GM23338 (cell line): ENCODE results near the gene SFRP2. TPM values are rescaled to one million over a fixed set of nuclear protein-coding genes. Genes with fewer than 3 reads are reported as not detected.

Experiments used
- ATAC-seq: fragments of 200-7000 bp; cut with Tn5 transposase; 3 replicates; pipeline ENCODE4 v1.9.1; 2020
- DNase-seq: peaks from one replicate; pipeline ENCODE4 v3.0.0-alpha.2; 2015; ENCODE audit warnings: low spot score
- H2AFZ ChIP-seq: fragments of 200-600 bp; sonication (generic); 2 replicates; pipeline ENCODE4 v1.8.0; 2016; ENCODE audit warnings: antibody characterized with exemption, mild to moderate bottlenecking, moderate library complexity
- H3F3A ChIP-seq: fragments of 200-600 bp; sonication (generic); replicated peaks from 2 replicates; pipeline ENCODE4 v1.8.0; 2017; ENCODE audit warnings: antibody characterized with exemption, mixed run types, low read depth
- H3K27ac ChIP-seq: fragments of 200-600 bp; sonication (generic); 2 replicates; pipeline ENCODE4 v1.6.1; 2016; ENCODE audit warnings: low read depth
- H3K27me3 ChIP-seq: fragments of 200-600 bp; sonication (generic); 2 replicates; pipeline ENCODE4 v1.8.0; 2016; ENCODE audit warnings: mild to moderate bottlenecking, mixed run types, moderate library complexity; ENCODE audit not compliant: insufficient read depth
- H3K36me3 ChIP-seq: fragments of 200-600 bp; sonication (generic); 2 replicates; pipeline ENCODE4 v1.8.0; 2016; ENCODE audit warnings: mild to moderate bottlenecking; ENCODE audit not compliant: insufficient read depth
- H3K4me1 ChIP-seq: fragments of 200-600 bp; sonication (generic); 2 replicates; pipeline ENCODE4 v1.8.0; 2016; ENCODE audit warnings: mild to moderate bottlenecking, moderate library complexity; ENCODE audit not compliant: insufficient read depth
- H3K4me2 ChIP-seq: fragments of 200-600 bp; sonication (generic); 2 replicates; pipeline ENCODE4 v1.7.1; 2017; ENCODE audit warnings: mixed run types
- H3K4me3 ChIP-seq: fragments of 200-600 bp; sonication (generic); 2 replicates; pipeline ENCODE4 v1.6.1; 2016; ENCODE audit warnings: mixed run types
- H3K79me2 ChIP-seq: fragments of 200-600 bp; sonication (generic); replicated peaks from 2 replicates; pipeline ENCODE4 v1.8.0; 2017; ENCODE audit warnings: mild to moderate bottlenecking; ENCODE audit not compliant: insufficient read depth
- H3K9me2 ChIP-seq: fragments of 200-600 bp; sonication (generic); 2 replicates; pipeline ENCODE4 v1.8.0; 2017; ENCODE audit not compliant: insufficient read depth
- H4K20me1 ChIP-seq: fragments of 200-600 bp; sonication (generic); replicated peaks from 2 replicates; pipeline ENCODE4 v1.8.0; 2017; ENCODE audit warnings: mild to moderate bottlenecking; ENCODE audit not compliant: insufficient read depth
- H3K27ac Mint-ChIP-seq: 2 replicates; pipeline ENCODE4 v1.8.0; 2020; ENCODE audit warnings: inconsistent platforms, mild to moderate bottlenecking, moderate library complexity, mixed read lengths
- H3K27me3 Mint-ChIP-seq: 3 replicates; pipeline ENCODE4 v1.8.0; 2022; ENCODE audit warnings: low read depth, mild to moderate bottlenecking, moderate library complexity, mixed read lengths, inconsistent platforms; ENCODE audit not compliant: insufficient read depth, poor library complexity
- H3K36me3 Mint-ChIP-seq: 3 replicates; pipeline ENCODE4 v1.8.0; 2021; ENCODE audit warnings: low read depth, mild to moderate bottlenecking, inconsistent platforms, moderate library complexity, mixed read lengths
- H3K4me1 Mint-ChIP-seq: 3 replicates; pipeline ENCODE4 v1.8.0; 2020; ENCODE audit warnings: mild to moderate bottlenecking, inconsistent platforms, mixed read lengths
- H3K4me3 Mint-ChIP-seq: 3 replicates; pipeline ENCODE4 v1.8.0; 2021; ENCODE audit warnings: moderate library complexity, mild to moderate bottlenecking, inconsistent platforms, mixed read lengths
- H3K9me3 Mint-ChIP-seq: 3 replicates; pipeline ENCODE4 v1.8.0; 2020; ENCODE audit warnings: moderate library complexity, mild to moderate bottlenecking, inconsistent platforms, mixed read lengths
- CREB1 ChIP-seq: fragments of 250-450 bp; sonication (Bioruptor Pico); IDR thresholded peaks from 2 replicates; pipeline ENCODE4 v1.5.0; 2020; ENCODE audit warnings: low read depth, mild to moderate bottlenecking, moderate library complexity
- CTCF ChIP-seq, 2 experiments: fragments of 200-600 bp in 1 of 2; sonication (generic) in 1 of 2; conservative IDR thresholded peaks; 2 replicates each; pipeline versions ENCODE4 v1.5.1 to v1.6.1; 2016 to 2017; ENCODE audit warnings: antibody characterized with exemption in 2 of 2, low read depth in 2 of 2, mild to moderate bottlenecking in 2 of 2, moderate library complexity in 1 of 2
- EZH2 ChIP-seq: fragments of 200-600 bp; sonication (generic); IDR thresholded peaks from one replicate; pipeline ENCODE4 v1.8.0; 2017; ENCODE audit warnings: antibody characterized with exemption, mild to moderate bottlenecking, low read depth; ENCODE audit not compliant: unreplicated experiment
- EZH2phosphoT487 ChIP-seq: fragments of 200-600 bp; sonication (generic); IDR thresholded peaks from one replicate; pipeline ENCODE4 v1.8.1; 2018; ENCODE audit warnings: antibody characterized with exemption; ENCODE audit not compliant: unreplicated experiment
- JUNB ChIP-seq: IDR thresholded peaks from one replicate; pipeline ENCODE4 v1.6.1; 2016; ENCODE audit warnings: antibody characterized with exemption; ENCODE audit not compliant: unreplicated experiment
- NANOG ChIP-seq: IDR thresholded peaks from 2 replicates; pipeline ENCODE4 v1.6.1; 2016; ENCODE audit warnings: antibody characterized with exemption, borderline replicate concordance
- POLR2AphosphoS5 ChIP-seq: IDR thresholded peaks from 2 replicates; pipeline ENCODE4 v1.6.1; 2016; ENCODE audit warnings: antibody characterized with exemption, low read depth
- REST ChIP-seq: IDR thresholded peaks from one replicate; pipeline ENCODE4 v1.6.1; 2018; ENCODE audit warnings: antibody characterized with exemption; ENCODE audit not compliant: unreplicated experiment
- STAT1 ChIP-seq: IDR thresholded peaks from one replicate; pipeline ENCODE4 v1.6.1; 2016; ENCODE audit warnings: antibody characterized with exemption; ENCODE audit not compliant: unreplicated experiment
- ZNF114 ChIP-seq: fragments of 250-450 bp; sonication (Bioruptor Pico); IDR thresholded peaks from 2 replicates; pipeline ENCODE4 v1.5.0; 2020; ENCODE audit warnings: mild to moderate bottlenecking, moderate library complexity
- ZNF331 ChIP-seq: fragments of 250-450 bp; sonication (Bioruptor Pico); IDR thresholded peaks from 2 replicates; pipeline ENCODE4 v1.5.0; 2020; ENCODE audit warnings: low read depth, mild to moderate bottlenecking, moderate library complexity
- polyA plus RNA-seq: library from polyadenylated mRNA; unstranded; fragments of >200 nt; fragmentation: Nextera tagmentation; extraction: Ambion mirVana; gene quantifications from 2 replicates; pipeline ENCODE4 v1.2.1, GENCODE V29; 2016
- total RNA-seq: library from RNA; depleted of rRNA; stranded (reverse); fragments of >200 nt; shearing (Covaris generic); gene quantifications from 2 replicates; pipeline ENCODE4 v1.2.3, GENCODE V29; 2014
- TF ChIP-seq, protein P1 (sequence below): IDR thresholded peaks from 2 replicates; pipeline ENCODE4 v1.6.1; 2016; ENCODE audit warnings: antibody characterized with exemption

SFRP2 gene
- total and polyA plus RNA-seq, 2 experiments from 2014 or later = 219 to 286 TPM

DNA sequence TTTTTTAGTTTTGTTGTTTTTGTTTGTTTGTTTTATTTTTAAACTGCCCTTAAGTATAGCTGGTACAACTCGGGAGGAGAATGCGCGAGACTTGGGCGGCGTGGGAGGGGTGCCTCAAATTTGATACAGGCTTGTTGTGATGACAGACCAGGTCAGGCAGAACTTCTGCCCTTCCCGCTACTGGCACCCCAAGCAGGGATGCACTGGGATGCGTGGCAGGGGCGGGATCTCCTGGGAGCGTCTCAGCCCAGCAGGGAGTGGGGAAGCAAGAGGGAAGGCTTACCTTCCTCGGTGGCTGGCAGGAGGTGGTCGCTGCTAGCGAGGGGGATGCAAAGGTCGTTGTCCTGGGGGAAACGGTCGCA lies 851 bp downstream of the SFRP2 start:
- Histone ChIP-seq H3K4me1 (peaks cover 32% of the 10 kb centered on the region), H3K4me2 (peak overlapping the region; percentile 90), H2AFZ (no peak overlapping the region), H3K27me3 (peaks cover 8% of the 10 kb centered on the region), H3F3A (peaks cover 16% of the 10 kb centered on the region; the same call in 1 of the 2 replicates), H3K9me2 (no peaks in the 10 kb centered on the region), H3K27ac (no peak overlapping the region), H3K79me2 (peaks cover 47% of the 10 kb centered on the region), H4K20me1 (peaks cover 33% of the 10 kb centered on the region), H3K36me3 (peaks cover 26% of the 10 kb centered on the region; the same call in 1 of the 2 replicates), H3K4me3 (peak overlapping the region; percentile 89)
- peaks cover 40% of the 10 kb centered on the region for H3K4me1 Mint-ChIP-seq
- ATAC-seq (no peak), DNase-seq (peak; percentile 37)
- H3K27ac Mint-ChIP-seq = peak overlapping the region; percentile 98
- H3K27me3 Mint-ChIP-seq = peaks cover 36% of the 10 kb centered on the region
- H3K4me3 Mint-ChIP-seq = peak overlapping the region; percentile 99
- H3K9me3 Mint-ChIP-seq = no peaks in the 10 kb centered on the region; the same call in 2 of the 3 replicates
- TF ChIP-seq NANOG (no peak), POLR2AphosphoS5 (0 out of 2 replicates have a peak, but pooled peaks have one; percentile 5), STAT1 (no peak), EZH2phosphoT487 (no peak)
- H3K36me3 Mint-ChIP-seq = peaks cover 55% of the 10 kb centered on the region

- H3K27me3 ChIP-seq = peaks cover 8% of the 10 kb centered on the region
- H3K36me3 Mint-ChIP-seq = peaks cover 59% of the 10 kb centered on the region
- peak overlapping the region; percentile 98 for H3K27ac Mint-ChIP-seq
- TF ChIP-seq ZNF331 (no peak), REST (no peak), NANOG (no peak), POLR2AphosphoS5 (no peak), EZH2phosphoT487 (no peak), EZH2 (no peak), CTCF (conservative IDR thresholded peaks at IDR 0.05; ENCODE audit: low read depth in 2 of 2) (no peak), ZNF114 (CRISPR knock-in tag) (no peak), STAT1 (no peak), CREB1 (CRISPR knock-in tag) (no peak), JUNB (no peak)
- TF ChIP-seq, protein P1, sequence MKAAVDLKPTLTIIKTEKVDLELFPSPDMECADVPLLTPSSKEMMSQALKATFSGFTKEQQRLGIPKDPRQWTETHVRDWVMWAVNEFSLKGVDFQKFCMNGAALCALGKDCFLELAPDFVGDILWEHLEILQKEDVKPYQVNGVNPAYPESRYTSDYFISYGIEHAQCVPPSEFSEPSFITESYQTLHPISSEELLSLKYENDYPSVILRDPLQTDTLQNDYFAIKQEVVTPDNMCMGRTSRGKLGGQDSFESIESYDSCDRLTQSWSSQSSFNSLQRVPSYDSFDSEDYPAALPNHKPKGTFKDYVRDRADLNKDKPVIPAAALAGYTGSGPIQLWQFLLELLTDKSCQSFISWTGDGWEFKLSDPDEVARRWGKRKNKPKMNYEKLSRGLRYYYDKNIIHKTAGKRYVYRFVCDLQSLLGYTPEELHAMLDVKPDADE = no peak
Observed at GRCh38 chr4:153787575-153787974, 1.3 kb downstream of the SFRP2 start.

More at GRCh38 chr4:153787575-153787974, 1.3 kb downstream of the SFRP2 start:
- Histone ChIP-seq H3K36me3 (peaks cover 30% of the 10 kb centered on the region; the same call in 1 of the 2 replicates), H3K27ac (no peak overlapping the region), H3K4me2 (peak overlapping the region; percentile 90), H3F3A (peaks cover 16% of the 10 kb centered on the region; the same call in 1 of the 2 replicates), H3K4me1 (peaks cover 35% of the 10 kb centered on the region), H3K9me2 (no peaks in the 10 kb centered on the region), H4K20me1 (peaks cover 33% of the 10 kb centered on the region), H3K4me3 (peak overlapping the region; percentile 89), H3K79me2 (peaks cover 47% of the 10 kb centered on the region), H2AFZ (no peak overlapping the region)
- no peak for DNase-seq
- H3K4me1 Mint-ChIP-seq = peaks cover 41% of the 10 kb centered on the region
- no peak for ATAC-seq
- peaks cover 31% of the 10 kb centered on the region for H3K27me3 Mint-ChIP-seq
- no peaks in the 10 kb centered on the region; the same call in 2 of the 3 replicates for H3K9me3 Mint-ChIP-seq
- peak overlapping the region; percentile 99 for H3K4me3 Mint-ChIP-seq
